HEK293 (cell line): ENCODE data around the gene ACTR6.

Source experiments
- CTCF ChIA-PET: fragments of 350-600 bp; formaldehyde crosslinking; extraction: SDS; loops from one replicate; lab custom pipeline; 2021; ENCODE audit warnings: antibody characterized with exemption; lab: Yijun Ruan, JAX
- POLR2A ChIA-PET: fragments of 300-600 bp; formaldehyde crosslinking; extraction: SDS; loops from one replicate; lab custom pipeline; 2020; ENCODE audit warnings: antibody characterized with exemption, inconsistent platforms; lab: Yijun Ruan, JAX
- H3K27ac ChIP-seq: fragments of 200-500 bp; sonication (Bioruptor generic); 2 replicates; pipeline ENCODE4 v1.5.1; 2014; ENCODE audit warnings: low read depth, low read length, control low read depth, inconsistent platforms; ENCODE audit errors: extremely low read depth
- H3K36me3 ChIP-seq, 2 experiments: fragments of 200-500 bp in 1 of 2; sonication (Bioruptor generic) in 1 of 2; 1 replicate in 1 of 2; 2 replicates in 1 of 2; pipeline ENCODE4 v1.5.1; 2014 to 2017; ENCODE audit warnings: inconsistent platforms in 2 of 2, low read length in 2 of 2; ENCODE audit not compliant: control insufficient read depth in 2 of 2, insufficient read depth in 1 of 2
- H3K4me1 ChIP-seq: fragments of 200-500 bp; sonication (Bioruptor generic); 2 replicates; pipeline ENCODE4 v1.5.1; 2014; ENCODE audit warnings: mild to moderate bottlenecking, low read length, inconsistent platforms; ENCODE audit not compliant: control insufficient read depth, insufficient read depth
- H3K4me3 ChIP-seq: 2 replicates; pipeline ENCODE4 v1.5.1; 2011; ENCODE audit warnings: low read depth, mild to moderate bottlenecking, control low read depth, low read length, moderate library complexity
- H3K9me3 ChIP-seq: fragments of 200-500 bp; sonication (Bioruptor generic); 2 replicates; pipeline ENCODE4 v1.5.1; 2014; ENCODE audit warnings: low read depth, low read length, inconsistent platforms; ENCODE audit not compliant: control insufficient read depth, insufficient read depth
- BCL11B ChIP-seq: fragments of 450-650 bp; formaldehyde crosslinking; IDR thresholded peaks from 2 replicates; pipeline ENCODE4 v1.5.1; 2016; ENCODE audit warnings: low read depth, missing biosample characterization, missing genetic modification characterization
- HOXC10 ChIP-seq: sonication (generic); formaldehyde crosslinking; IDR thresholded peaks from 2 replicates; pipeline ENCODE4 v1.8.1; 2023; ENCODE audit warnings: mild to moderate bottlenecking, missing genetic modification reagents
- MZF1 ChIP-seq: fragments of 450-650 bp; formaldehyde crosslinking; IDR thresholded peaks from 2 replicates; pipeline ENCODE4 v1.5.1; 2017; ENCODE audit warnings: missing biosample characterization, missing genetic modification characterization, borderline replicate concordance
- SCRT2 ChIP-seq: fragments of 450-650 bp; formaldehyde crosslinking; IDR thresholded peaks from 2 replicates; pipeline ENCODE4 v1.5.1; 2016; ENCODE audit warnings: missing biosample characterization, missing genetic modification characterization
- SETDB1 ChIP-seq: IDR thresholded peaks from one replicate; pipeline ENCODE4 v1.6.1; 2017; ENCODE audit warnings: mild to moderate bottlenecking, low read length, moderate library complexity, mixed read lengths; ENCODE audit not compliant: insufficient read length
- ZBTB21 ChIP-seq: fragments of 450-650 bp; formaldehyde crosslinking; IDR thresholded peaks from 2 replicates; pipeline ENCODE4 v1.5.1; 2017; ENCODE audit warnings: missing biosample characterization, missing genetic modification characterization
- ZBTB44 ChIP-seq: fragments of 450-650 bp; IDR thresholded peaks from 2 replicates; pipeline ENCODE4 v1.5.1; 2018; ENCODE audit warnings: missing biosample characterization, mild to moderate bottlenecking, missing genetic modification characterization
- ZNF121 ChIP-seq: fragments of 450-650 bp; formaldehyde crosslinking; IDR thresholded peaks from 2 replicates; pipeline ENCODE4 v1.5.1; 2016; ENCODE audit warnings: missing biosample characterization, missing genetic modification characterization
- ZNF175 ChIP-seq: fragments of 450-650 bp; formaldehyde crosslinking; IDR thresholded peaks from 2 replicates; pipeline ENCODE4 v1.5.1; 2016; ENCODE audit warnings: missing biosample characterization, missing genetic modification characterization
- ZNF202 ChIP-seq: fragments of 450-650 bp; formaldehyde crosslinking; IDR thresholded peaks from 2 replicates; pipeline ENCODE4 v1.5.1; 2016; ENCODE audit warnings: missing biosample characterization, missing genetic modification characterization, borderline replicate concordance
- ZNF223 ChIP-seq: fragments of 450-650 bp; formaldehyde crosslinking; IDR thresholded peaks from 2 replicates; pipeline ENCODE4 v1.5.1; 2016; ENCODE audit warnings: missing biosample characterization, missing genetic modification characterization
- ZNF24 ChIP-seq: fragments of 450-650 bp; formaldehyde crosslinking; IDR thresholded peaks from 2 replicates; pipeline ENCODE4 v1.5.1; 2016; ENCODE audit warnings: missing biosample characterization, missing genetic modification characterization
- ZNF292 ChIP-seq: fragments of 450-650 bp; formaldehyde crosslinking; IDR thresholded peaks from 2 replicates; pipeline ENCODE4 v1.5.1; 2016; ENCODE audit warnings: low read depth, missing biosample characterization, missing genetic modification characterization, borderline replicate concordance
- ZNF416 ChIP-seq: fragments of 450-650 bp; formaldehyde crosslinking; IDR thresholded peaks from 2 replicates; pipeline ENCODE4 v1.5.1; 2016; ENCODE audit warnings: missing biosample characterization, missing genetic modification characterization
- ZNF48 ChIP-seq: fragments of 450-650 bp; formaldehyde crosslinking; IDR thresholded peaks from 2 replicates; pipeline ENCODE4 v1.5.1; 2016; ENCODE audit warnings: missing biosample characterization, missing genetic modification characterization
- ZNF510 ChIP-seq: fragments of 450-650 bp; formaldehyde crosslinking; IDR thresholded peaks from 2 replicates; pipeline ENCODE4 v1.5.1; 2018; ENCODE audit warnings: mild to moderate bottlenecking, missing genetic modification characterization, missing biosample characterization; ENCODE audit not compliant: insufficient replicate concordance
- ZNF521 ChIP-seq: fragments of 450-650 bp; formaldehyde crosslinking; IDR thresholded peaks from 2 replicates; pipeline ENCODE4 v1.5.1; 2017; ENCODE audit warnings: missing biosample characterization, mild to moderate bottlenecking, missing genetic modification characterization
- ZNF621 ChIP-seq: fragments of 450-650 bp; formaldehyde crosslinking; IDR thresholded peaks from 2 replicates; pipeline ENCODE4 v1.5.1; 2017; ENCODE audit warnings: missing biosample characterization, missing genetic modification characterization
- ZNF664 ChIP-seq: fragments of 450-650 bp; formaldehyde crosslinking; IDR thresholded peaks from 2 replicates; pipeline ENCODE4 v1.5.1; 2016; ENCODE audit warnings: missing biosample characterization, missing genetic modification characterization
- ZNF76 ChIP-seq: fragments of 450-650 bp; formaldehyde crosslinking; IDR thresholded peaks from 2 replicates; pipeline ENCODE4; 2016; ENCODE audit warnings: low read depth, missing biosample characterization, missing genetic modification characterization, borderline replicate concordance
- ZNF777 ChIP-seq: fragments of 450-650 bp; formaldehyde crosslinking; IDR thresholded peaks from 2 replicates; pipeline ENCODE4 v1.5.1; 2017; ENCODE audit warnings: missing biosample characterization, missing genetic modification characterization, borderline replicate concordance
- ZNF791 ChIP-seq: fragments of 450-650 bp; formaldehyde crosslinking; IDR thresholded peaks from 2 replicates; pipeline ENCODE4 v1.5.1; 2016; ENCODE audit warnings: missing biosample characterization, missing genetic modification characterization
- TF ChIP-seq, protein P1 (sequence below): fragments of 450-650 bp; formaldehyde crosslinking; IDR thresholded peaks from 2 replicates; pipeline ENCODE4 v1.5.1; 2017; ENCODE audit warnings: missing biosample characterization, mild to moderate bottlenecking, missing genetic modification characterization, moderate library complexity

The ACTR6 gene

GRCh38 chr12:100189636-100190394 is 10.8 kb upstream of the ACTR6 start:
- CTCF ChIA-PET: no interaction called here
- POLR2A ChIA-PET: no interaction called here
- peaks cover 0 to 6% of the 10 kb centered on the region in 2 experiments; a peak in 1 of 3 replicates for H3K36me3 ChIP-seq
- no peak overlapping the region for H3K4me3 ChIP-seq
- no peaks in the 10 kb centered on the region for H3K4me1 ChIP-seq
- no peaks in the 10 kb centered on the region for H3K9me3 ChIP-seq
- TF ChIP-seq SCRT2: peak; percentile 61
- no peak for TF ChIP-seq ZNF292 (tag by site-specific recombination)
- no peak overlapping the region for H3K27ac ChIP-seq

DNA sequence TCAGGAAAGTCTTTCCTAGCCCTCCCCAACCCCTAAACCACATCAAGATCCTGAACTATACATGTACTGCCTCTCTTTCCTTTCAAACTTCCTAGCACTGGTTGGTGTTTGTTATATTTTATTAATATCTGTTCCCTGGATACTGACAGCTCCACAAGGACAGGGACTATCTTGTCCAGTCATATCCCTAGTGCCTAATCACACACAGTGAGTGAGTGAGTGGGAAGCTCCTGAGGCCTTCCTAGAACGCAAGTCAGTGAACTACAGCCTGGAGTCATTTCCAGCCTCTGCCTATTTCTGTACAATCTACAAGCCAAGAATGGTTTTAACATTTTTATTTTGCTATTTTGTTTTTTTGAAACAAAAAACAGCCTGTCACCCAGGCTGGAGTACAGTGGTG is 7.5 kb upstream of the ACTR6 start:
- Histone ChIP-seq H3K9me3 (no peaks in the 10 kb centered on the region), H3K36me3 (peaks cover 0 to 12% of the 10 kb centered on the region in 2 experiments; a peak in 1 of 3 replicates), H3K4me1 (no peaks in the 10 kb centered on the region), H3K4me3 (no peak overlapping the region), H3K27ac (no peak overlapping the region)
- TF ChIP-seq ZNF175 (tag by site-specific recombination) (no peak), ZBTB21 (tag by site-specific recombination) (no peak), ZNF621 (tag by site-specific recombination) (no peak), ZNF510 (tag by site-specific recombination) (no peak), BCL11B (tag by site-specific recombination) (no peak), HOXC10 (no peak), ZBTB44 (tag by site-specific recombination) (no peak), ZNF121 (tag by site-specific recombination) (no peak), ZNF777 (no peak), ZNF76 (tag by site-specific recombination) (no peak), ZNF664 (no peak), ZNF24 (tag by site-specific recombination) (no peak), ZNF791 (no peak), ZNF202 (tag by site-specific recombination) (no peak), MZF1 (tag by site-specific recombination) (no peak), ZNF223 (tag by site-specific recombination) (no peak)
- ChIA-PET CTCF (interaction anchor here (0.6 to 0.9 kb wide), 2 partner anchors 15 to 401 kb away, joined by 3 to 5 read pairs; no protein-coding TSS in a partner anchor), POLR2A (no interaction called here)

GRCh38 chr12:100197486-100197885 is 3.1 kb upstream of the ACTR6 start:
- no peak overlapping the region for H3K27ac ChIP-seq
- ChIA-PET POLR2A (no interaction called here), CTCF (interaction anchor here (0.5 kb wide), 1 partner anchor 216 kb away, joined by 3 read pairs; no protein-coding TSS in a partner anchor)
- H3K36me3 ChIP-seq: peaks cover 0 to 12% of the 10 kb centered on the region in 2 experiments; a peak in 2 of 3 replicates
- no peak overlapping the region for H3K4me3 ChIP-seq
- H3K9me3 ChIP-seq: no peaks in the 10 kb centered on the region
- H3K4me1 ChIP-seq: peaks cover 2% of the 10 kb centered on the region; the same call in 1 of the 2 replicates
- no peak for TF ChIP-seq SETDB1
- no peak for TF ChIP-seq ZNF521
- TF ChIP-seq, protein P1, sequence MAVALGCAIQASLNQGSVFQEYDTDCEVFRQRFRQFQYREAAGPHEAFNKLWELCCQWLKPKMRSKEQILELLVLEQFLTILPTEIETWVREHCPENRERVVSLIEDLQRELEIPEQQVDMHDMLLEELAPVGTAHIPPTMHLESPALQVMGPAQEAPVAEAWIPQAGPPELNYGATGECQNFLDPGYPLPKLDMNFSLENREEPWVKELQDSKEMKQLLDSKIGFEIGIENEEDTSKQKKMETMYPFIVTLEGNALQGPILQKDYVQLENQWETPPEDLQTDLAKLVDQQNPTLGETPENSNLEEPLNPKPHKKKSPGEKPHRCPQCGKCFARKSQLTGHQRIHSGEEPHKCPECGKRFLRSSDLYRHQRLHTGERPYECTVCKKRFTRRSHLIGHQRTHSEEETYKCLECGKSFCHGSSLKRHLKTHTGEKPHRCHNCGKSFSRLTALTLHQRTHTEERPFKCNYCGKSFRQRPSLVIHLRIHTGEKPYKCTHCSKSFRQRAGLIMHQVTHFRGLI (tag by site-specific recombination): no peak
- no peak for TF ChIP-seq ZNF48 (tag by site-specific recombination)
- no peak for TF ChIP-seq ZNF416 (tag by site-specific recombination)
- no peak for TF ChIP-seq ZNF510 (tag by site-specific recombination)
